HepG2 (cell line): ENCODE measurements around the gene NLRP6. TPM values are rescaled to one million over a fixed set of nuclear protein-coding genes. Genes with fewer than 3 reads are reported as not detected.

Source experiments
- CSRNP1 ChIP-seq: sonication (generic); formaldehyde crosslinking; IDR thresholded peaks from 2 replicates; pipeline ENCODE4 v1.8.1; 2023; ENCODE audit warnings: mild to moderate bottlenecking, missing genetic modification reagents
- FOXO4 ChIP-seq: sonication (generic); formaldehyde crosslinking; conservative IDR thresholded peaks from 2 replicates; pipeline ENCODE4 v1.8.1; 2023; ENCODE audit warnings: missing genetic modification reagents
- NONO ChIP-seq, 2 experiments: fragments of 450-650 bp in 1 of 2; sonication (generic) in 1 of 2; formaldehyde crosslinking in 1 of 2; IDR thresholded peaks in 1 of 2; conservative IDR thresholded peaks in 1 of 2; 2 replicates each; pipeline versions ENCODE4 v1.6.1 to v1.8.0; 2017 to 2022; ENCODE audit warnings: mild to moderate bottlenecking in 1 of 2, missing genetic modification reagents in 1 of 2, moderate library complexity in 1 of 2
- THRA ChIP-seq: sonication (generic); formaldehyde crosslinking; IDR thresholded peaks from 2 replicates; pipeline ENCODE4 v1.4.0; 2020; ENCODE audit warnings: missing genetic modification reagents, borderline replicate concordance
- ZFP90 ChIP-seq: sonication (generic); formaldehyde crosslinking; IDR thresholded peaks from 2 replicates; pipeline ENCODE4 v1.8.0; 2022; ENCODE audit warnings: missing genetic modification reagents, mild to moderate bottlenecking, inconsistent platforms, borderline replicate concordance
- ZKSCAN8 ChIP-seq: IDR thresholded peaks from 2 replicates; pipeline ENCODE4 v1.6.1; 2016; ENCODE audit warnings: borderline replicate concordance, missing genetic modification reagents, missing compliant biosample characterization
- ZNF326 ChIP-seq: sonication (generic); formaldehyde crosslinking; IDR thresholded peaks from 2 replicates; pipeline ENCODE4 v1.4.0; 2020; ENCODE audit warnings: missing genetic modification reagents, borderline replicate concordance
- ZNF354B ChIP-seq: sonication (generic); formaldehyde crosslinking; IDR thresholded peaks from 2 replicates; pipeline ENCODE4 v1.8.0; 2022; ENCODE audit warnings: mild to moderate bottlenecking, missing genetic modification reagents
- ZNF549 ChIP-seq: sonication (generic); formaldehyde crosslinking; IDR thresholded peaks from 2 replicates; pipeline ENCODE4 v1.5.0; 2020; ENCODE audit warnings: missing genetic modification reagents
- ZNF768 ChIP-seq: sonication (generic); formaldehyde crosslinking; IDR thresholded peaks from 2 replicates; pipeline ENCODE4 v1.4.0; 2020; ENCODE audit warnings: missing genetic modification reagents
- ZNF770 ChIP-seq: sonication (generic); formaldehyde crosslinking; IDR thresholded peaks from 2 replicates; pipeline ENCODE4 v1.5.0; 2020; ENCODE audit warnings: mild to moderate bottlenecking, missing genetic modification reagents
- ZNF782 ChIP-seq: sonication (generic); formaldehyde crosslinking; IDR thresholded peaks from 2 replicates; pipeline ENCODE4 v1.4.0; 2020; ENCODE audit warnings: missing genetic modification reagents, mild to moderate bottlenecking, borderline replicate concordance
- polyA plus RNA-seq, 8 experiments: library from polyadenylated mRNA; depleted of rRNA in 3 of 8; stranded (reverse) in 7 of 8; unstranded in 1 of 8; fragments of >200 nt; fragmentation: Illumina TruSeq in 4 of 8; extraction: Trizol in 4 of 8; gene quantifications; 2 replicates each; pipeline versions ENCODE4 v1.2.1 to v1.2.3, GENCODE V29; 2011 to 2016; ENCODE audit warnings: low read depth in 4 of 8, missing spikeins in 1 of 8, mixed read lengths in 1 of 8; ENCODE audit not compliant: insufficient read depth in 1 of 8
- total RNA-seq, 5 experiments: library from RNA; depleted of rRNA; stranded (reverse); fragments of >200 nt; fragmentation: Illumina TruSeq; extraction: Trizol; gene quantifications; 2 replicates each; pipeline ENCODE4 v1.2.3, GENCODE V29; 2016; ENCODE audit warnings: low read depth in 1 of 5
- TF ChIP-seq, protein P1 (sequence below): sonication (generic); formaldehyde crosslinking; IDR thresholded peaks from 2 replicates; pipeline ENCODE4 v1.5.0; 2020; ENCODE audit warnings: missing genetic modification reagents
- TF ChIP-seq, protein P2 (sequence below): sonication (generic); formaldehyde crosslinking; IDR thresholded peaks from 2 replicates; pipeline ENCODE4 v1.4.0; 2020; ENCODE audit warnings: low read depth, mild to moderate bottlenecking, missing genetic modification reagents
- TF ChIP-seq, protein P3 (sequence below): sonication (generic); formaldehyde crosslinking; IDR thresholded peaks from 2 replicates; pipeline ENCODE4 v1.9.0; 2022; ENCODE audit warnings: low read depth, missing genetic modification reagents

The NLRP6 gene
- total and polyA plus RNA-seq, 2 of the 13 experiments (the other 11 are each of a cell fraction or from before 2014, with no cell fraction given), result not detected

- TF ChIP-seq, protein P1, sequence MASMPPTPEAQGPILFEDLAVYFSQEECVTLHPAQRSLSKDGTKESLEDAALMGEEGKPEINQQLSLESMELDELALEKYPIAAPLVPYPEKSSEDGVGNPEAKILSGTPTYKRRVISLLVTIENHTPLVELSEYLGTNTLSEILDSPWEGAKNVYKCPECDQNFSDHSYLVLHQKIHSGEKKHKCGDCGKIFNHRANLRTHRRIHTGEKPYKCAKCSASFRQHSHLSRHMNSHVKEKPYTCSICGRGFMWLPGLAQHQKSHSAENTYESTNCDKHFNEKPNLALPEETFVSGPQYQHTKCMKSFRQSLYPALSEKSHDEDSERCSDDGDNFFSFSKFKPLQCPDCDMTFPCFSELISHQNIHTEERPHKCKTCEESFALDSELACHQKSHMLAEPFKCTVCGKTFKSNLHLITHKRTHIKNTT, result no peak
- TF ChIP-seq ZNF354B (CRISPR knock-in tag) (no peak), ZNF326 (CRISPR knock-in tag) (no peak), THRA (CRISPR knock-in tag) (peak; percentile 23; the same call in 1 of the 2 replicates), ZFP90 (CRISPR knock-in tag) (no peak), ZNF549 (CRISPR knock-in tag) (no peak), ZNF768 (CRISPR knock-in tag) (no peak; the same call in 1 of the 2 replicates), ZNF782 (CRISPR knock-in tag) (0 out of 2 replicates have a peak, but pooled peaks have one; percentile 42), NONO (IDR thresholded peaks at IDR 0.05) (no peak), NONO (CRISPR knock-in tag; conservative IDR thresholded peaks at IDR 0.05) (no peak), FOXO4 (CRISPR knock-in tag) (no peak), ZNF770 (CRISPR knock-in tag) (peak; percentile 16; the same call in 1 of the 2 replicates), CSRNP1 (CRISPR knock-in tag) (peak; percentile 76; the same call in 1 of the 2 replicates), ZKSCAN8 (CRISPR knock-in tag) (no peak)
- TF ChIP-seq, protein P2, sequence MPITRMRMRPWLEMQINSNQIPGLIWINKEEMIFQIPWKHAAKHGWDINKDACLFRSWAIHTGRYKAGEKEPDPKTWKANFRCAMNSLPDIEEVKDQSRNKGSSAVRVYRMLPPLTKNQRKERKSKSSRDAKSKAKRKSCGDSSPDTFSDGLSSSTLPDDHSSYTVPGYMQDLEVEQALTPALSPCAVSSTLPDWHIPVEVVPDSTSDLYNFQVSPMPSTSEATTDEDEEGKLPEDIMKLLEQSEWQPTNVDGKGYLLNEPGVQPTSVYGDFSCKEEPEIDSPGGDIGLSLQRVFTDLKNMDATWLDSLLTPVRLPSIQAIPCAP (CRISPR knock-in tag), result no peak
- TF ChIP-seq, protein P3, sequence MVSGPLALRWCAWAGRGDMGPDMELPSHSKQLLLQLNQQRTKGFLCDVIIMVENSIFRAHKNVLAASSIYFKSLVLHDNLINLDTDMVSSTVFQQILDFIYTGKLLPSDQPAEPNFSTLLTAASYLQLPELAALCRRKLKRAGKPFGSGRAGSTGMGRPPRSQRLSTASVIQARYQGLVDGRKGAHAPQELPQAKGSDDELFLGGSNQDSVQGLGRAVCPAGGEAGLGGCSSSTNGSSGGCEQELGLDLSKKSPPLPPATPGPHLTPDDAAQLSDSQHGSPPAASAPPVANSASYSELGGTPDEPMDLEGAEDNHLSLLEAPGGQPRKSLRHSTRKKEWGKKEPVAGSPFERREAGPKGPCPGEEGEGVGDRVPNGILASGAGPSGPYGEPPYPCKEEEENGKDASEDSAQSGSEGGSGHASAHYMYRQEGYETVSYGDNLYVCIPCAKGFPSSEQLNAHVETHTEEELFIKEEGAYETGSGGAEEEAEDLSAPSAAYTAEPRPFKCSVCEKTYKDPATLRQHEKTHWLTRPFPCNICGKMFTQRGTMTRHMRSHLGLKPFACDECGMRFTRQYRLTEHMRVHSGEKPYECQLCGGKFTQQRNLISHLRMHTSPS (CRISPR knock-in tag), result peak; percentile 43; the same call in 1 of the 2 replicates
These were observed 42.0 kb upstream of the NLRP6 start, which contains the start of gene SIRT3 (continued) for GRCh38 chr11:235997-236773.
